DOHH2 (cell line): ENCODE results near the gene PHF2.

ENCODE experiments used
- H3F3A ChIP-seq: fragments of 200-600 bp; sonication (generic), shearing (Covaris generic); 2 replicates; pipeline ENCODE4 v1.6.0; 2016; ENCODE audit warnings: antibody characterized with exemption, mild to moderate bottlenecking; ENCODE audit not compliant: control insufficient read depth, insufficient read depth
- H3K27ac ChIP-seq: fragments of 200-600 bp; sonication (generic); 2 replicates; pipeline ENCODE4 v1.5.1; 2014; ENCODE audit warnings: low read depth, mild to moderate bottlenecking, low read length, moderate library complexity
- H3K27me3 ChIP-seq: fragments of 200-600 bp; sonication (generic); 2 replicates; pipeline ENCODE4 v1.6.1; 2014; ENCODE audit warnings: mild to moderate bottlenecking, low read length, mixed read lengths; ENCODE audit not compliant: control insufficient read depth
- H3K36me3 ChIP-seq: fragments of 200-600 bp; sonication (generic); 2 replicates; pipeline ENCODE4 v1.6.1; 2014; ENCODE audit warnings: mild to moderate bottlenecking, low read length, moderate library complexity, mixed read lengths; ENCODE audit not compliant: control insufficient read depth
- H3K4me1 ChIP-seq: fragments of 200-600 bp; sonication (generic); 2 replicates; pipeline ENCODE4 v1.6.1; 2014; ENCODE audit warnings: mild to moderate bottlenecking, low read length, mixed read lengths; ENCODE audit not compliant: control insufficient read depth
- H3K4me2 ChIP-seq: fragments of 200-600 bp; sonication (generic); 2 replicates; pipeline ENCODE4 v1.6.0; 2014; ENCODE audit warnings: mild to moderate bottlenecking, low read length, moderate library complexity
- H3K4me3 ChIP-seq: fragments of 200-600 bp; sonication (generic); 2 replicates; pipeline ENCODE4 v1.5.1; 2014; ENCODE audit warnings: mild to moderate bottlenecking, low read length, mixed read lengths
- H3K79me2 ChIP-seq: fragments of 200-600 bp; sonication (generic); 2 replicates; pipeline ENCODE4 v1.6.1; 2014; ENCODE audit warnings: mild to moderate bottlenecking, low read length, mixed read lengths; ENCODE audit not compliant: control insufficient read depth
- H3K9me2 ChIP-seq: fragments of 200-600 bp; sonication (generic); replicated peaks from 2 replicates; pipeline ENCODE4 v1.6.1; 2014; ENCODE audit warnings: mild to moderate bottlenecking, low read length, mixed read lengths; ENCODE audit not compliant: control insufficient read depth
- H3K9me3 ChIP-seq: fragments of 200-600 bp; sonication (generic); 2 replicates; pipeline ENCODE4 v1.6.1; 2014; ENCODE audit warnings: antibody characterized with exemption, low read length, mixed read lengths; ENCODE audit not compliant: control insufficient read depth, insufficient read depth
- H4K20me1 ChIP-seq: fragments of 200-600 bp; sonication (generic); 2 replicates; pipeline ENCODE4 v1.6.0; 2014; ENCODE audit warnings: low read depth, mild to moderate bottlenecking, antibody characterized with exemption, low read length, moderate library complexity; ENCODE audit not compliant: control insufficient read depth, insufficient read depth
- EZH2phosphoT487 ChIP-seq: fragments of 200-600 bp; sonication (generic); IDR thresholded peaks from 2 replicates; pipeline ENCODE4 v1.6.1; 2017; ENCODE audit warnings: borderline replicate concordance, mild to moderate bottlenecking, antibody characterized with exemption, low read length, moderate library complexity, mixed read lengths
- TF ChIP-seq, protein P1 (sequence below): fragments of 200-600 bp; sonication (generic); IDR thresholded peaks from one replicate; pipeline ENCODE4 v1.5.1; 2014; ENCODE audit warnings: antibody characterized with exemption, mild to moderate bottlenecking, low read depth, low read length; ENCODE audit not compliant: poor library complexity, severe bottlenecking

The PHF2 gene

DNA sequence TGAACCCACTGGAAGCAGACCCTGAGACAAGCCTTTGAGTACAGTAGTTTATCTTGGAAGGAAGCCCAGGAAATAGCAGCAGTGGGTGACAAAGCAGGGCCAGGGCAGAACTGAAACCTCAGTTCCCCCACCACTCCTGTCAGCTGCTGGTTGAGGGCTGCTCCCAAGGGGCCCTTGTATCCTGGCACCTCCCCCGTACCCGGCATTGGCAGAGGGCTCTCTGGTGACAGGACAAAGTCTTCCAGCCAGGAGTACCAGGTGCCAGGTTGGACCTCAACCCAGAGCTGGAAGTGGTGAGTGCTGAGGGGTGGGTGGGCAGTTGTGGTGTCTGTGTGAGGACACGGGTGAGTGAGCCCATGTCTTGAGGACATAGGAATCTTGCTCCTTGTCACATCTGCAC, 123.3 kb downstream of the PHF2 start:
- Histone ChIP-seq H3K79me2 (no peaks in the 10 kb centered on the region), H3K9me2 (no peaks in the 10 kb centered on the region)

DNA sequence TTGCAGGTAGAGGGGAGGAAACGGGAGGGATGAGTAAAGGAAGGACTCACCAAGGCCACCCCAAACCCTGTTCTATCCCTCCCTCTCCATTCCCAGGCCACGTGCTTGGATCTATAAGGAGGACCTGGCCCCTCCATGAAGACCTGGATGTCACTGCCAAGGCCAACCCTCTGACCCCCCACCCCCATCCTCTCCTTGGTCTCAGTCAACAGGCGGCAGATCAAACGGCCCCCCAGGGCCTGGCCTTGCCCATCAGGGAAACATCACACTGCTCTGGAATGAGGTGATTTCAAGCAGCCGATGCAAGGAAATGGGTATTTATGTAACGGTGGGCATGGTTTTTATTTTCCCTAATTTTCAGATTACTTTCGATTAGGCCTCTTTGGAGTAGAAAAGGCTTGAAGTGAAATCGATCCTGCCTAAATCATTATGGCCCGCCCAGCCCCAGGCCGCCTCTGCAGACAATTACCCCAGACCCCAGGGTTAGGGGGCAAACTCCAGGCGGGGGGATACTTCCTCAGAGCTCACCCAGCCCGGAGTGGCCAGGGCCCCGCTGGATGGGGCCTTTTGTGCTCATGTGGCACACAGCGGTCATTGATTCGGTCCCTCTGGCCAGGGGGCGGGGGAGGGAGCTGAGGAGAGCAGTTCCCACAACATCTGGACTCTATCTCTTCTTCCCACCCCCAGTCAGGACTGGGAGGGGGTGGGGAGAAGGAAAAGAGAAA, 125.3 kb downstream of the PHF2 start:
- no peaks in the 10 kb centered on the region for H3K79me2 ChIP-seq
- no peaks in the 10 kb centered on the region for H3F3A ChIP-seq
- H3K27me3 ChIP-seq: no peaks in the 10 kb centered on the region
- H4K20me1 ChIP-seq: no peaks in the 10 kb centered on the region
- no peaks in the 10 kb centered on the region for H3K4me1 ChIP-seq
- H3K9me2 ChIP-seq: no peaks in the 10 kb centered on the region
- H3K27ac ChIP-seq: no peak overlapping the region
- no peak overlapping the region for H3K4me2 ChIP-seq
- TF ChIP-seq EZH2phosphoT487: no peak
- TF ChIP-seq, protein P1, sequence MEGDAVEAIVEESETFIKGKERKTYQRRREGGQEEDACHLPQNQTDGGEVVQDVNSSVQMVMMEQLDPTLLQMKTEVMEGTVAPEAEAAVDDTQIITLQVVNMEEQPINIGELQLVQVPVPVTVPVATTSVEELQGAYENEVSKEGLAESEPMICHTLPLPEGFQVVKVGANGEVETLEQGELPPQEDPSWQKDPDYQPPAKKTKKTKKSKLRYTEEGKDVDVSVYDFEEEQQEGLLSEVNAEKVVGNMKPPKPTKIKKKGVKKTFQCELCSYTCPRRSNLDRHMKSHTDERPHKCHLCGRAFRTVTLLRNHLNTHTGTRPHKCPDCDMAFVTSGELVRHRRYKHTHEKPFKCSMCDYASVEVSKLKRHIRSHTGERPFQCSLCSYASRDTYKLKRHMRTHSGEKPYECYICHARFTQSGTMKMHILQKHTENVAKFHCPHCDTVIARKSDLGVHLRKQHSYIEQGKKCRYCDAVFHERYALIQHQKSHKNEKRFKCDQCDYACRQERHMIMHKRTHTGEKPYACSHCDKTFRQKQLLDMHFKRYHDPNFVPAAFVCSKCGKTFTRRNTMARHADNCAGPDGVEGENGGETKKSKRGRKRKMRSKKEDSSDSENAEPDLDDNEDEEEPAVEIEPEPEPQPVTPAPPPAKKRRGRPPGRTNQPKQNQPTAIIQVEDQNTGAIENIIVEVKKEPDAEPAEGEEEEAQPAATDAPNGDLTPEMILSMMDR: no peak
- H3K9me3 ChIP-seq: no peaks in the 10 kb centered on the region
- H3K36me3 ChIP-seq: no peaks in the 10 kb centered on the region
- no peak overlapping the region for H3K4me3 ChIP-seq

More for the DNA sequence above, 123.3 kb downstream of the PHF2 start:
- H4K20me1 ChIP-seq: no peaks in the 10 kb centered on the region
- H3K9me3 ChIP-seq: no peaks in the 10 kb centered on the region
- H3K4me2 ChIP-seq: no peak overlapping the region
- no peaks in the 10 kb centered on the region for H3K27me3 ChIP-seq
- H3K36me3 ChIP-seq: no peaks in the 10 kb centered on the region
- H3K27ac ChIP-seq: no peak overlapping the region
- no peak overlapping the region for H3K4me3 ChIP-seq
- H3K4me1 ChIP-seq: no peaks in the 10 kb centered on the region
- no peaks in the 10 kb centered on the region for H3F3A ChIP-seq
- TF ChIP-seq, protein P1: no peak
- no peak for TF ChIP-seq EZH2phosphoT487

DNA sequence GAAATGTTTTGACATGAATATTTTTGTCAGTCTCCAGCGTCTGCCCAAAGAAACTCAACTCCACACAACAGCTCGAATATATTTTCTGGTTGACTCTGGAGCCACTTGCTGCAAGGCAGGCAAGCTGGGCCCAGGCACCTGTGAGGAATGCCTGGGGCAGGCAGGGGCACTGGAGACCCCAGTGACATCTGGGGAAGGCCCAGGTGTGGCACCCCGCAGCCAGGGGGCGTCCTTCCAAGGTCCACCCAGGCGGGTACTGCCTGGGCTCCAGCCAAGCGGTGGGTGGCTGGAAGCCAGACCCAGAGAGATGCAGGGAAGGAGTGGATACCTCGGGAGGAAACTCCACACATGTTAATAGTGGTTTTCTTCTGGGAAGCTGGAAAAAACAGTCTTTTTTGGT, 125.9 kb downstream of the PHF2 start:
- H3K27me3 ChIP-seq: no peaks in the 10 kb centered on the region
- no peaks in the 10 kb centered on the region for H4K20me1 ChIP-seq
- no peak overlapping the region for H3K4me3 ChIP-seq
- H3K4me1 ChIP-seq: no peaks in the 10 kb centered on the region
- H3K36me3 ChIP-seq: no peaks in the 10 kb centered on the region
- no peak overlapping the region for H3K27ac ChIP-seq
- no peaks in the 10 kb centered on the region for H3K9me2 ChIP-seq
- no peaks in the 10 kb centered on the region for H3F3A ChIP-seq
- H3K4me2 ChIP-seq: no peak overlapping the region
- no peaks in the 10 kb centered on the region for H3K9me3 ChIP-seq
- TF ChIP-seq, protein P1: peak; percentile 28
- no peak for TF ChIP-seq EZH2phosphoT487
- H3K79me2 ChIP-seq: no peaks in the 10 kb centered on the region
